Measurements from ENCODE around the gene MMP15. TPM values are rescaled to one million over a fixed set of nuclear protein-coding genes. Genes with fewer than 3 reads are reported as not detected.

MMP15 gene
- total RNA-seq, 2 donors from 2014 or later = 22.3 to 35.3 TPM

GRCh38 chr16:58013201-58013956 is 12.2 kb upstream of the MMP15 start:
- no peak overlapping the region for H3K27ac ChIP-seq
- intact Hi-C loops (cut with DNase I) = loop anchor here (10.0 kb wide), 1 partner anchor 439 kb away; no protein-coding TSS in a partner anchor
- H3K4me3 ChIP-seq = no peak overlapping the region
- peaks cover 0 to 7% of the 10 kb centered on the region in 2 donors for H3K36me3 ChIP-seq (replicated peaks in 1 of 2; ENCODE audit: insufficient read depth in 1 of 2, low read depth in 2 of 2)
- TF ChIP-seq CTCF (IDR thresholded peaks at IDR 0.05) (no peak), POLR2A (IDR thresholded peaks at IDR 0.05) (no peak)
- ATAC-seq (no peak), DNase-seq (no peak)
- H3K27me3 ChIP-seq = no peaks in the 10 kb centered on the region
- WGBS, 2 donors = 88 to 89% methylated on average over 8 to 9 of the region's 9 CpGs
- peaks cover 8% of the 10 kb centered on the region for H3K4me1 ChIP-seq
- H3K9me3 ChIP-seq = no peaks in the 10 kb centered on the region

GRCh38 chr16:58016840-58017446 is 8.6 kb upstream of the MMP15 start:
- Histone ChIP-seq H3K4me1 (peaks cover 9% of the 10 kb centered on the region), H3K27me3 (no peaks in the 10 kb centered on the region), H3K9me3 (no peaks in the 10 kb centered on the region), H3K27ac (no peak overlapping the region), H3K4me3 (no peak overlapping the region), H3K36me3 (replicated peaks in 1 of 2; ENCODE audit: insufficient read depth in 1 of 2, low read depth in 2 of 2) (no peaks in the 10 kb centered on the region)
- intact Hi-C loops (cut with DNase I) = loop anchor here (5.0 to 10.0 kb wide), 2 partner anchors 95 to 442 kb away; no protein-coding TSS in a partner anchor
- DNase-seq (peak; percentile 37 to 76 (median 47)), ATAC-seq (peak; percentile 52)
- WGBS, 2 donors = 46 to 48% methylated on average over 12 of the region's 12 CpGs
- TF ChIP-seq CTCF (IDR thresholded peaks at IDR 0.05) (no peak), POLR2A (IDR thresholded peaks at IDR 0.05) (no peak)

GRCh38 chr16:58018803-58019202 is 6.8 kb upstream of the MMP15 start:
- Histone ChIP-seq H3K36me3 (replicated peaks in 1 of 2; ENCODE audit: insufficient read depth in 1 of 2, low read depth in 2 of 2) (no peaks in the 10 kb centered on the region), H3K9me3 (no peaks in the 10 kb centered on the region), H3K27ac (no peak overlapping the region), H3K27me3 (no peaks in the 10 kb centered on the region), H3K4me1 (peaks cover 28% of the 10 kb centered on the region), H3K4me3 (no peak overlapping the region)
- no peak for TF ChIP-seq POLR2A (IDR thresholded peaks at IDR 0.05)
- TF ChIP-seq CTCF (IDR thresholded peaks at IDR 0.05) = no peak
- no peak for DNase-seq
- WGBS, 2 donors = 82 to 83% methylated on average over 1 to 7 of the region's 7 CpGs
- no peak for ATAC-seq
- intact Hi-C loops (cut with DNase I) = loop anchor here (5.0 to 10.0 kb wide), 2 partner anchors 93 to 444 kb away; no protein-coding TSS in a partner anchor

GRCh38 chr16:58019866-58020538 is 5.6 kb upstream of the MMP15 start:
- Histone ChIP-seq H3K27me3 (no peaks in the 10 kb centered on the region), H3K4me1 (peaks cover 40% of the 10 kb centered on the region), H3K36me3 (replicated peaks in 1 of 2; ENCODE audit: insufficient read depth in 1 of 2, low read depth in 2 of 2) (no peaks in the 10 kb centered on the region), H3K4me3 (no peak overlapping the region), H3K9me3 (no peaks in the 10 kb centered on the region), H3K27ac (no peak overlapping the region)
- no peak for DNase-seq
- TF ChIP-seq CTCF (IDR thresholded peaks at IDR 0.05) (no peak), POLR2A (IDR thresholded peaks at IDR 0.05) (no peak)
- 75 to 78% methylated on average over 8 of the region's 8 CpGs for WGBS, 2 donors
- intact Hi-C loops (cut with DNase I) = loop anchor here (5.0 to 10.0 kb wide), 2 partner anchors 92 to 445 kb away; no protein-coding TSS in a partner anchor
- no peak for ATAC-seq
